Ureter (tissue), 1 donor: ENCODE data around the gene MESD. TPM values are rescaled to one million over a fixed set of nuclear protein-coding genes. Genes with fewer than 3 reads are reported as not detected.
"Not testable (repeated sequence)": the region's sequence is repeated elsewhere in the genome, so short reads cannot be mapped to it uniquely, and the experiment has no call there.

ENCODE experiments used
- DNase-seq: peaks from one replicate; pipeline ENCODE4 v3.0.0-alpha.2; 2020; ENCODE audit warnings: low spot score
- total RNA-seq: library from RNA; stranded (reverse); gene quantifications from one replicate; pipeline ENCODE4 v1.2.4, GENCODE V29; 2023
- donor health status: DM: yes; HTN: yes; CAD: no.

Gene MESD
- total RNA-seq, 1 donor from 2014 or later, result 37.6 TPM

GRCh38 chr15:80965454-80965853 is 24.2 kb downstream of the MESD start:
- DNase-seq, result not testable (repeated sequence)

GRCh38 chr15:80958818-80959495 is 30.7 kb downstream of the MESD start:
- no peak for DNase-seq

- no peak for DNase-seq
Observed at GRCh38 chr15:80957976-80958375, 31.6 kb downstream of the MESD start.

- no peak for DNase-seq
Observed at GRCh38 chr15:80957556-80957955, 32.1 kb downstream of the MESD start.

- DNase-seq, result not testable (repeated sequence)
Observed at GRCh38 chr15:80955571-80956452, 33.8 kb downstream of the MESD start.

- no peak for DNase-seq
Observed at GRCh38 chr15:80953953-80954778, 35.5 kb downstream of the MESD start.

- no peak for DNase-seq
Observed at GRCh38 chr15:80953001-80953952, 36.3 kb downstream of the MESD start.

- no peak for DNase-seq
Observed at GRCh38 chr15:80951941-80952340, 37.7 kb downstream of the MESD start.

- DNase-seq, result no peak
Observed at GRCh38 chr15:80950291-80951078, 39.1 kb downstream of the MESD start.

- no peak for DNase-seq
Observed at GRCh38 chr15:80949756-80950155, 39.9 kb downstream of the MESD start.

- no peak for DNase-seq
Observed at GRCh38 chr15:80948651-80949292, 40.8 kb downstream of the MESD start.

GRCh38 chr15:80946576-80946975 is 43.0 kb downstream of the MESD start:
- DNase-seq, result no peak

- no peak for DNase-seq
Observed at GRCh38 chr15:80945605-80946004, 44.0 kb downstream of the MESD start.

- no peak for DNase-seq
Observed at GRCh38 chr15:80944818-80945217, 44.8 kb downstream of the MESD start.

GRCh38 chr15:80942746-80943565 is 46.7 kb downstream of the MESD start:
- DNase-seq, result no peak

GRCh38 chr15:80942266-80942665 is 47.4 kb downstream of the MESD start:
- DNase-seq, result no peak

- DNase-seq, result no peak
Observed at GRCh38 chr15:80940851-80941250, 48.8 kb downstream of the MESD start.

GRCh38 chr15:80940331-80940730 is 49.3 kb downstream of the MESD start:
- no peak for DNase-seq

- no peak for DNase-seq
Observed at GRCh38 chr15:80939216-80939615, 50.4 kb downstream of the MESD start.
